HG03103 (cell line): Measurements from ENCODE around the gene KMO.

Experiments used
- ATAC-seq: cut with Tn5 transposase; IDR thresholded peaks from one replicate; pipeline ENCODE4 v1.9.1; 2021; ENCODE audit warnings: low read depth; ENCODE audit not compliant: unreplicated experiment

Gene KMO

DNA sequence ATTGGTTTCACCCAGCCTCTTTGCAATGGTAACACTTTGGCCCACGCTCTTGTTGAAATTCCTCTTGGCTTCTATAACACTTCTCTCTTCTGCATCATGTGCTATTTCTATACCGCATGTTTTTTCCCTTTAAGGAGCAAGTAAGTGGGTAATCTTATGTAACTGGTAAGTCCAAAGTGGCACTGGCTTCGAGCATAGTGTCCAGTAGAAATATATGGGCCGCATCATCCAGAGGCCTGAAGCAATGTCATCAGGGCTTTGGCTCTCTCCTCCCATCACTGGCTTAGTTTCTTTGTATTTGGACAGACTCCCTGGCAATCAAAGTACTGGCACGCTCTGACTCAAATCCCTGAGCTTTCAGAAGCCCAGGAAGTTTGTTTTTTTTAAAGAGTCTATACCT lies 90.5 kb downstream of the KMO start:
- no peak for ATAC-seq

GRCh38 chr1:241624935-241625334 lies 92.8 kb downstream of the KMO start:
- ATAC-seq: no peak

- ATAC-seq: peak; percentile 74
Observed at GRCh38 chr1:241627453-241628259, 95.5 kb downstream of the KMO start.

DNA sequence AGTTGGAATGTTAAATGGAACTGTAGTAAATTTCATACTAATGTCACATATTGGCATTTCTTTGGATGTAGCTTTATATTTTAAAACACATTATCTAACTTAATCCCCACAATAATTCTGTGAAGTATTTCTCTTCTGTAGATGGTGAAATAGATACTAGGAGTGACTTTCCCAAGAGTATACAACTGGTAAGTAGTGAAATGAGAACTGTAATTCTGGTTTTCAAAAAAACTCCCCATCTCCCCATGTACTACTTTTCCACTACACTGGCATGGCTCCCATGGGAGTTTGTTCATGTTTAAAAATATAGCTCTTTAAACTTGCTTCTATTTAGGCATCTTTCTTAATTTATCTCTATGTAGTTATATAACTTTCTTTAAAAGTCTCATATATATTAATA lies 97.8 kb downstream of the KMO start:
- ATAC-seq: no peak

GRCh38 chr1:241630476-241630875 lies 98.3 kb downstream of the KMO start:
- no peak for ATAC-seq

DNA sequence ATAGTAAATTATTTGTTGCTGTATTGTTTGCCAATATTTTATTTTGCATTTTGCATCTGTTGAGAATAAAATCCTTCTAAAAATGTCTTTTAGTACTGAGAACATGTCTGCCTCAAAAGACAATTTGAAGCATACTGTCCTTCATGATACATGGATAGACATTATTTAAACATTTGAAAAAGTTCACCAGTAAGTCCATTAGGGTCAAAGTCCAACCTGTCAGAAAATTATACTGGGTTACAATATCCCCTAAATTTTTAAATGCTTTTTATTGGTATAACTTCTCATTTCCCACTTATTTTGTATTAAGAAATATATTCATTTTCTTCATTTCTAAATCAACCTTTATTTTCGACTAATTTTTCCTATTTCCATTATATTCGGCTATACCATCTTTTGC lies 98.7 kb downstream of the KMO start:
- ATAC-seq: no peak

DNA sequence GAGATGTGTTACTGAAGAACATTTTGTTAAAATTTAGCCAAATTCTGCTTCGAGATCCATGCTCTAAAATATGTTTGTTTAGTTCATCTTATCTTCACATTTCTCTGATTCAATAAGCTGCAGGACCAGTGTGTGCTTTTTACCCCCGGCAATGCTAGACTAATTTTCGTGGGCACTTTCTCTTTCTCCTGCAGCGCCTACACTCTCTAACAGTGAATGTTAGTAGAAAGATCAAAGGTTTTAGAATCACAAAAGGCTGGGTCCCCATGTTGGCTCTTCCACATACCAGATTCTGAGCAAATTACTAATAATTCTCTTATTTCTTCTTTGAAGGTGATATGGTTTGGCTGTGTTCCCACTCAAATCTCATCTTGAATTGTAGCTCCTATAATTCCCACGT lies 99.5 kb downstream of the KMO start:
- no peak for ATAC-seq

GRCh38 chr1:241632987-241633386 lies 100.8 kb downstream of the KMO start:
- ATAC-seq: no peak

DNA sequence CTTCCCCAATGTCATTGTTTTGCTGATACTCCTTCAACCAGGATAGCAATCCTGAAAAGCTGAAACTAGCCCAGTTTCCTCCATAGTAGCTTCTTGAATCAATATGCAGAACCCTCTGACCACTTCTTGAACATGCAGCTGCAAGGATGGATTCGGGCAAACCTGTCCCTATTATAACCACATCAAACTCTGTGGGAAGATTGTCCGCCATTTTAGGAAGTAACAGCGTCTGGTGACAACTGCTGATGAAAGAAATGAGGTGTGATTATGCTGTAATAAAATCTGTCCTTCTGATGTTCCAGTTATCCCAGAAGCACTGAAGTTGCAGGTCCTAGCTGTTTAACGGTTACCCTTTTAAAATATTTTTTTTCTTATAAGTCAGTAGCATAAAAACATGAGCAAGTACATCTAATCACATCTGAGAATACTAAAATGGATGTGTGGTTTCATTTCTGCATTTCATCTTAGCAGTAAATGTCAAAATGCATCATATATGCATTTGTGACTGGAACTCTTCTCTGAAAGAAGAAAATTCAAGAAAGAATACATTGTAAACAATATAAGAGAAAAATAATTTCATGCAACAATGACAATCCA lies 103.5 kb downstream of the KMO start:
- ATAC-seq: no peak

DNA sequence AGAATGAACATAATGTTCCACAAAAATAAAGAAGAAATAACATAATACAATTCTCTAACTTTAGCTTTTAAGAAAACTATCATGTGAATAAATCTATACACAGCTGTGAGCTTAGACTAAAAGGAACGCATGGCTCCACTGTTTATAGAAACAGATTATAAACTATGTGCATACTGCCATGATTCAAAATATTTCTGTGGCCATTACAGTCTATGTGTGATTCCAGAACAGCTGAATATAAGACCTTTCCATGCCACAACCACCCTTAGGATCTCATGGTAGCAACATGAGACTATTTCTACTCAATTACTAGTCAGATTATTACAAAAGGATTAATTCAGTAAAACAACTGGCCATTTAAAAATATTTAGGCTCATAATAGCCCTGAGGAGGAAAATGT lies 104.1 kb downstream of the KMO start:
- ATAC-seq: no peak

DNA sequence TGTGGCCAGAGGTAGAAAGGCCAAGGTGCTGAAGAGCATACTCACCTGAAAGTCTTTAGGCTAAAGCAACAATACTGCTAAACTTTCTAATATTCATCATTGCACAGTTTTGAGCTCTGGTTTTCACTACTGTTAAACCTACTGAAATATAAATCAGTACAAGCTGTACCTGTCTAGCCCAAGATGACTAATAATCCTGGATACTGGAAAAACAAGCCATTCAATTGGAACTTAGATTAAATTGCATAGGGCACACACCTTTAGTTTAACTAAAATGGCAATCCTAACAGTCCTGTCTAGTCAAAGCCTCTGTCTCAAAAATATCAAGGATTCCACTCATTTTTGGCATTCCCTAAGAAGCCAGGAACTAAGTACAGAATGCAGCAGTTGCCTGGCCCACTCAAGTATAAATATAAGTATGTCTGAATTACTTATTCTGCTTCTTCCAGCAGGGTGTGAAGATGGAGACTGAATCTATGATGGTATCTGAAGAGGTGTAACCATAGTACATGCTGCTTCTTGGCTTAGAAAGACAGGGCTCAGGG lies 104.9 kb downstream of the KMO start:
- ATAC-seq: no peak

DNA sequence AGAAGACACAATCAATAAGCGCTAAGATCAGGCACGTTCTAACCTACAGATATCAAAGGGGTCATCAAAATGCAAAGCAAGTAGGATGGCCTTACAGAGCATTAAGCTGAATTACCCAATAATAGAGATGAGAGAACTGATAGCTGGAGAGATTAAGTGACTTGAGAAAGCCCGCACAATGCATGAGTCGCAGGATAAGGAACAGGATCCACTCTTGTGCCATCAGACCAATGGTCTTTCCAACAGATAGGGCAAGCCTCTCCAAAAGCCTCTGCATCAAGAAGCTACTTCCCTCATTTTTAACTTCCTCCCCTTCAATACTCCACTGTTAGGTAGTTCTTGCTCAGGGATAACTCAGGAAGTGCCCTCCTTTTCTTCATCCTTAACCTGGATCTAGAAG lies 105.4 kb downstream of the KMO start:
- no peak for ATAC-seq

DNA sequence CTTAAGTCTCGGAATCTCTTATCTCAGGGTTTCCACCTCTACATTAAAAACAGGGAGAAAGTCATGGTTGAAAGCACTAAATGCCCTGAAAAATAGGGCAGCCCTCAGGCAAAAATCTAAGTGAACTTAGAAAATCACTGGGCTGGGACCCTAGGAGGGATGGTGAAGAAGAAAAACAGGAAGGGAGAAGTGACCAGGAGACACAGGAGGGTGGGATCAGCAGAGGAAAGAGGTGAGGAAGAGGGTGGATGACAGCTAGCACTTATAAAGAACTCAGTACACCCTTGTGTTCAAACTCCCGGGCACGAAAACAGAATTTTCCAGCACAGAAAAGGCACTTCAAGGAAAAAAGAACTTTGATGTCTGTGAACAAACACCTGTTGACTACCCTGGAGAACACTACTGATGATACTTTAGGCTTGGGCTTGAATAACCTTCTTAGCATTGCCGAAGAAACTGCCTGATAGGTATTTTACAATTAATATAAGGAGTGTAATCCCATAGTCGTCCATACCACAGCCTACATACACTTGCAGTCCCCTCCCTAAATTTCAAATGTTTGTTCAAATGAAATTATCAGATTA lies 106.0 kb downstream of the KMO start:
- no peak for ATAC-seq

GRCh38 chr1:241638909-241639622 lies 106.9 kb downstream of the KMO start:
- ATAC-seq: no peak

DNA sequence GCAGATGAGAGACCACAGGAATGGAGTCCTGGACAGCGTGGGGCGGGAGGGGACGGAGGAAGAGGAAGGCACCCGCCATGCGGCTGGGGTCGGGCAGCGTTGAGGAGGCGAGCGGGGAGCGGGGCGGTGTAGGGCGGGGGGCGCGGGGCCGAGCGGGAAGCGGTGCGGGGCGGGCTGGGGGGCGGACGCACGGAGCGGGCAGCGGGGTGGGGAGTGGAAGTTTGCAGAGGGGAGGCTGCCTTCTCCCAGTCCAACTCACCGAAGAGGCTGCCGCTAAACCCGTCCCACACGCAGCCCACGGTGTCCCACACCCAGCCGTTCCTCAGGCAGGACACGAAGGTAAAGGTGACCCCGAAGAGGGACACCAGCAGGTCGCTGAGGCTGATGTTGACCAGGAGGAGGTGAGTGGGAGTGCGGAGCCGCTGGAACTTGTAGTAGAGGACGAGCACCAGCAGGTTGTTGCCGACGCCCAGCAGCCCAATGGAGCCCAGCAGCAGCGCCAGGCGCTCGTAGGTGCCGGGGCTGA lies 107.5 kb downstream of the KMO start:
- peak; percentile 43 for ATAC-seq

DNA sequence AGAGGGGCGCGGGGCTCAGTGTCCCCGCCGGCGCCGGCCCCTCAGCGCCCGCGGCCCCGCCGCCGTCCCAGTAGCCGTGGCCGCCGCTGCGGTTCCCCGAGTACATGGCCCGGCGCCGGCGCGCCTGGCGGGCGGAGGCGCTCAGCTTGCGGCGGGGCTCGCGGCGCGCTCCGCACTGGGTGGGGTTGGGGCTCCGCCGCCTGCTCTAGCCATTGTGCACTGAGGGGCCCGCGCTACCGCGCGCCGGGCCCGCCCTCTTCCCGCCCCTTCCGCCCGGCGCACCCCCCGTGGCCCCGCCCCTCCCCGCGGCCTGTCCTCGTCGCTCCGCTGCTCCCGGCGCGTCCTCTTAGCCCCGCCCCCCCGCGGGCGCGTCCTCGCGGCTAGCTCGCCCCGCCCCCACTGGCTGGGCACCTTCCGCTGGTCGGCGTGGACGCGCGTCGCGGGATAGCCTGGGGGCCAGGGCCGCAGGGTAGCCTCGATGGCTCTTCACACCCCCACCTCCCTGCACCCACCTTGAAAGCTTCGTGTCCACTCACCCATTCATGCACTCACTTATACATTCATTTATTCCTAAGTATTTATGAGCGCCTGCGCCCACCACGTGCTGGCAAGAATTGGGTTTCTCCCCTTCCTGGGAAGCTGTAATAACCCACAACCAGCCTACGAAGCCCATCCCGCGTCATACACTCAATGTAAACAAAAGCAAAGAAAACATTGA lies 108.1 kb downstream of the KMO start, which contains the start of the genes CHML and OPN3:
Gene CHML, minus strand, starts transcription at position 221 of the 718 bp plus-strand sequence. CDS start 4,603 bp downstream, outside the sequence.
Gene OPN3, minus strand, starts transcription at position 221 of the 718 bp plus-strand sequence. Its CDS starts 115 bp downstream, at position 106.
- ATAC-seq: peak; percentile 86

DNA sequence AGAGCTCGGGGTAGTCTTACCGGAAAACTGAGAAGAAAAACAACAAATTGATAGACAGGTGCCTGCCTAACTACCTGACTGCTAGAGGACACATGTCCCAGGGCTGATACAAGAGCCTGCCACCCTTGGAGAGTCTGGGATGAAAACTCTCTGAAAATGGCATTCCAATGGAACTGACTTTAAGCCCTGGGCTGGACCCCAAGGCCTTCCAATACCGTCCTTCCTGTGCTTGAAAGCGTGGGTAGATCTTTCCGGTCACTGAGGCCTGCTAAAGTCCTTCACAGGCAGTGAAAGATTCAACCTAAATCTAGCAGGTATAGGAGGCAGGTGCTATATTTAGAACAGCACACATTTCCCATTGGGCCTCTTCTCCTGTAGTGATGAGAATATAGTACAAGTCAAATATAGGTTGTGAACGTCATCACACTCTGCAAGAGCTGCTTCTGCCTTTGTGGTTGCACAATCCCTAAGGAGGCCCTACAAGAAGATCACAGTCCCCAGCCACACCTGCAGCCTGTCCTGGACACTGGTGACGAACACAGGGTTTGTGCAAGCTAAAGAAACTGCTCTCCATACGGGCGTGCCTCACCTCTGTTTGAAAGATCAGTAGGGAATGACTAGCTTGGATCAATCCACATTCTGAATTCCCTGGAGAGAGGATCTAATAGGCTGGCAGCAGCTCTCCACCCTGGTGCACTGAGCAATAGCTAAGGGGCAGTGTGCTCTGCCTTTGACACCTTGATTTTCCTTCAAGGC lies 108.9 kb downstream of the KMO start:
- no peak for ATAC-seq

DNA sequence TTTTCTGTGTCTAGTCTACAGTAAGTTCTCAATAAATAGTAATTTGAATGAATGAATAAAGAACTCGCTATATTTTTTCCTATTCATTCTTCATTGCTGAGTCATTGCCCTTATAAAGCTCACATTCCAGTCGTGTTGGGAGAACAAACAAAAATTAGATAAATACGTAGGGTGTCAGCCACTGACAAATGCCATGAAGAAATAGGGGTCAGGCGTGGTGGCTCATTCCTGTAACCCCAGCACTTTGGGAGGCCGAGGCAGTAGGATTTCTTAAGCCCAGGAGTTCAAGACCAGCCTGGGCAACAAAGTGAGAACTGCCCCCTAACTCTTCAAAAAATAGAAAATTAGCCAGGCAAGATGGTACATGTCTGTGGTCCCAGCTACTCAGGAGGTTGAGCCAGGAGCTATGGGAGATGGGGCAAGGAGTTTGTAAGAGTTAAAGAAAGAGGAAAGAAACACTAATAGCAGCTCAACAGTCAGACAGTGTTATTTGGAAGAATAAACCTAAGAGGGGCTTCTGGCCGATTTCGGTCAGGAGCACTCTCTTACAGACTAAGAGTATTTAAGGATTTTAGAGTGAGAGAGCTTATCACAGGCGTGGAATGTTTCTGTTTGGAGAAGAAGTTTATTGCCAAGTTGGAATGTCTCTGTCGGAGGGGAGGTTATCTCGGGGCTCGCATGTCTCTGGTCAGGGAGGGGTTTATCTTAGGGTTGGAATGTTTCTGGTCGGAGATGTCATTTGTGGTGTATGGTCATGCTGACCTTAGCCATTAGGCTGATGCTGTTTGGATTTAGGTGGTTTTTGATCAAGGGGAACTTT lies 109.8 kb downstream of the KMO start:
- ATAC-seq: no peak
